Adrenal gland (tissue), 12 donors: ENCODE measurements around the gene NAA38. TPM values are rescaled to one million over a fixed set of nuclear protein-coding genes. Genes with fewer than 3 reads are reported as not detected.
A peak's percentile ranks its signal among the peaks of the same experiment; 100 is the strongest.

Experiments
- DNase-seq, 7 donors: peaks; one replicate each; pipeline ENCODE4 v3.0.0-alpha.2; 2019 to 2020
- H3K27ac ChIP-seq, 5 donors: fragments of 200-600 bp; sonication (generic) in 4 of 5; 1 replicate in 3 of 5; 2 replicates in 2 of 5; pipeline versions ENCODE4 v1.5.1 to v1.8.0; 2016 to 2020; ENCODE audit warnings: mild to moderate bottlenecking in 1 of 5
- H3K27me3 ChIP-seq: fragments of 200-600 bp; 2 replicates; pipeline ENCODE4 v1.8.0; 2021
- H3K36me3 ChIP-seq, 2 donors: fragments of 200-600 bp; replicated peaks in 1 of 2; 1 replicate in 1 of 2; 2 replicates in 1 of 2; pipeline versions ENCODE4 v1.5.1 to v1.8.0; 2018 to 2022
- H3K4me1 ChIP-seq, 2 donors: fragments of 200-600 bp; replicated peaks in 1 of 2; 1 replicate in 1 of 2; 2 replicates in 1 of 2; pipeline versions ENCODE4 v1.5.1 to v1.8.0; 2018 to 2021
- H3K4me3 ChIP-seq, 4 donors: fragments of 200-600 bp; sonication (generic) in 3 of 4; one replicate each; pipeline ENCODE4 v1.5.1; 2016 to 2018
- H3K9me3 ChIP-seq, 3 donors: fragments of 200-600 bp; sonication (generic) in 1 of 3; replicated peaks in 1 of 3; 1 replicate in 2 of 3; 2 replicates in 1 of 3; pipeline versions ENCODE4 v1.5.1 to v1.8.0; 2016 to 2021
- POLR2A ChIP-seq, 2 donors: fragments of 450-650 bp; IDR thresholded peaks; one replicate each; pipeline ENCODE4 v1.6.1; 2017; ENCODE audit warnings: antibody characterized with exemption in 2 of 2, mild to moderate bottlenecking in 2 of 2, moderate library complexity in 1 of 2
- WGBS, 4 donors: extraction: QIAGEN DNeasy Blood & Tissue Kit in 2 of 4; methylation state at CpG; one replicate each; pipeline versions ENCODE4 v1.1.5 to v1.1.7; 2013 to 2017; 5-methylcytosine and 5-hydroxymethylcytosine counted together
- intact Hi-C, 2 donors: fragments of 100-400 bp; cut with DNase I; formaldehyde crosslinking; loops; one replicate each; pipeline versions ENCODE4 v1.14.1 to v1.15.0; 2022 to 2023
- polyA plus RNA-seq, 3 donors: library from polyadenylated mRNA; stranded (reverse); fragments of 200-250 nt in 2 of 3; fragments of 350-450 nt in 1 of 3; fragmentation: Illumina TruSeq in 1 of 3; extraction: RNeasy Lipid Tissue Mini Kit (QIAGEN cat#74804) in 1 of 3; gene quantifications; one replicate each; pipeline ENCODE4 v1.2.3, GENCODE V29; 2013 to 2014
- total RNA-seq, 9 donors: library from RNA; depleted of rRNA in 4 of 9; stranded (reverse); fragments of >200 nt in 4 of 9; fragments of 120-200 nt in 1 of 9; fragmentation: NEBNext Ultra II Directional in 1 of 9; extraction: Animal tissue kit (Norgen Biotek cat#: 25700) in 1 of 9; gene quantifications; one replicate each; pipeline versions ENCODE4 v1.1.0 to v1.2.4, GENCODE V29; 2013 to 2023
- TF ChIP-seq, protein P1 (sequence below), 6 experiments: fragments of 450-650 bp in 4 of 6; fragments of 200-600 bp in 2 of 6; sonication (generic) in 1 of 6; IDR thresholded peaks; 1 replicate in 5 of 6; 2 replicates in 1 of 6; pipeline versions ENCODE4 v1.5.1 to v1.8.0; 2016 to 2021; ENCODE audit warnings: antibody characterized with exemption in 6 of 6, mild to moderate bottlenecking in 2 of 6, moderate library complexity in 1 of 6
- donor health status: healthy with polysubstance abuse.
- donor health status: Bipolar disorder and iron deficiency.
- donor health status: DM: yes; HTN: yes; CAD: no.
- donor health status: DM: no; HTN: no; CAD: no.
- donor health status: DM: no; HTN: no; CAD: no.
- donor health status: DM: yes; HTN: yes; CAD: no.

NAA38 gene
- total and polyA plus RNA-seq, 12 donors: 34.5 to 424 (median 128) TPM

DNA sequence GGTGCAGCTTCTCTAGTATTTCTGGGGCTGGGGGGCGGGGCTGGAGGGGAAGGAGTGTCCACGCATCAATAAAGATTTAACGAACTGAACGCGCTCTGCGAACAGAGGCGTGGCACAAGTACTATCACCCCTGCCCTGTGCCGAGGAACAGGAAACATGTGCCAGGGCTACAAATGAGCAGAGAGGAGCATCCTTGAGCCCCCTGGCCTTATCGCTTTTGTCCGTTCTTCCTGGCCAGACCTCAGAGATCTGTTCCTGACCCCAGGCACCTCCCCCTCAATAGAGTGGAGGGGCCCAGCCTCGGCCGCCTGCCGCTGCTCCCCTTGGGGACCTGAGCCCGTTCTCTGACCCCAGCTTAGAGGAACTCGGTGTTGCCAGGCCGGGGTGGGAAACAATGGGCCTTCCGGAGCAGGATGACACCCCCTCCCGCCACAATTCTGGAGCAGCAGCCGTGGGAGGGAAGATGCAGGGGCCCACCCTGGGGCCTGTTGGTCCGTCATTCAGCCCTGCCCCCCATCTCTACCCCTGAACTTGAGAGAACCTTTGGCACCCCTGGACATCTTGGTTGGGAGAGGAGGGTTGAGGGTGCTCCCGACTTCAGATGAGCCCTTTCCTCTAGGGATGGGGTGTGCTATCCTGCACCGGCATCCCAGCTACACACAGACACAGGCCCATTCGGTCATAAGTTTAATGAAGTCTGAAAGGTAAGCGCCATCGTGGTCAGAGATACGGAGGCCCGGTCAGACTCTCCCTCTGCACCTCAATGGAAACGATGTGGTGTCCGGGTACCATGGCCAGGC, 1.1 kb downstream of the NAA38 start:
- H3K36me3 ChIP-seq: peaks cover 0 to 37% of the 10 kb centered on the region in 2 donors
- peak overlapping the region in 3 of 4 donors; percentile 20 to 58 (median 39) for H3K4me3 ChIP-seq
- WGBS, 4 donors: 3 to 5% (median 4%) methylated on average over 22 to 29 of the region's 29 CpGs
- peak; percentile 56 to 86 (median 70) for DNase-seq
- peaks cover 23 to 42% of the 10 kb centered on the region in 2 donors for H3K4me1 ChIP-seq
- no peaks in the 10 kb centered on the region for H3K9me3 ChIP-seq
- no peaks in the 10 kb centered on the region for H3K27me3 ChIP-seq
- peak overlapping the region; percentile 75 to 91 (median 88) for H3K27ac ChIP-seq
- no peak for TF ChIP-seq POLR2A (IDR thresholded peaks at IDR 0.05)
- TF ChIP-seq, protein P1, sequence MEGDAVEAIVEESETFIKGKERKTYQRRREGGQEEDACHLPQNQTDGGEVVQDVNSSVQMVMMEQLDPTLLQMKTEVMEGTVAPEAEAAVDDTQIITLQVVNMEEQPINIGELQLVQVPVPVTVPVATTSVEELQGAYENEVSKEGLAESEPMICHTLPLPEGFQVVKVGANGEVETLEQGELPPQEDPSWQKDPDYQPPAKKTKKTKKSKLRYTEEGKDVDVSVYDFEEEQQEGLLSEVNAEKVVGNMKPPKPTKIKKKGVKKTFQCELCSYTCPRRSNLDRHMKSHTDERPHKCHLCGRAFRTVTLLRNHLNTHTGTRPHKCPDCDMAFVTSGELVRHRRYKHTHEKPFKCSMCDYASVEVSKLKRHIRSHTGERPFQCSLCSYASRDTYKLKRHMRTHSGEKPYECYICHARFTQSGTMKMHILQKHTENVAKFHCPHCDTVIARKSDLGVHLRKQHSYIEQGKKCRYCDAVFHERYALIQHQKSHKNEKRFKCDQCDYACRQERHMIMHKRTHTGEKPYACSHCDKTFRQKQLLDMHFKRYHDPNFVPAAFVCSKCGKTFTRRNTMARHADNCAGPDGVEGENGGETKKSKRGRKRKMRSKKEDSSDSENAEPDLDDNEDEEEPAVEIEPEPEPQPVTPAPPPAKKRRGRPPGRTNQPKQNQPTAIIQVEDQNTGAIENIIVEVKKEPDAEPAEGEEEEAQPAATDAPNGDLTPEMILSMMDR (IDR thresholded peaks at IDR 0.05): no peak
- intact Hi-C loops: loop anchor here in 1 of 2 donors (5.0 kb wide), 1 partner anchor 34 kb away; no protein-coding TSS in a partner anchor

DNA sequence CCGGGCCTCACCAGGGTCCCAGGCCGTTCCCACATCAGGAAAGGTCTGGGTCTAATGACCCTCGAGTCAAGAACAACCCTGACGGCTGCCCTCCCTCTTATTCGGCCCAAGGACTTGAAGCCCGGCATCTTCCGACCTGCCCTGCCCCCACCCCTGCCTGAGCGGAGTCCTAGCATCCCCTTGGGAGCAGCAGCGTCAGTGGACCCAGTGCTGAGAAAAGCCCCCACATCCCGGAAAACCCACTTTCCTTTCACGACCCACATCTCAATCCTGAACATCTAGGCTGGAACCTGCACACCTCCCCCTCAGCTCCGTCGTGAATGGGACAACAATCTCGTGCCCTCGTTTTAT, 1.7 kb downstream of the NAA38 start:
- peak; percentile 19 to 34 for TF ChIP-seq POLR2A (IDR thresholded peaks at IDR 0.05)
- TF ChIP-seq, protein P1 (IDR thresholded peaks at IDR 0.05): peak in 1 of 6 experiments; percentile 1
- peak overlapping the region in 1 of 4 donors; percentile 58 for H3K4me3 ChIP-seq
- H3K27me3 ChIP-seq: no peaks in the 10 kb centered on the region
- 4 to 19% (median 11%) methylated on average over 10 to 15 of the region's 15 CpGs for WGBS, 4 donors
- peak in 5 of 7 donors; percentile 46 to 78 (median 57) for DNase-seq
- peaks cover 23 to 44% of the 10 kb centered on the region in 2 donors for H3K4me1 ChIP-seq
- peak overlapping the region in 4 of 5 donors; percentile 63 to 91 (median 82) for H3K27ac ChIP-seq
- no peaks in the 10 kb centered on the region for H3K9me3 ChIP-seq
- H3K36me3 ChIP-seq: peaks cover 0 to 38% of the 10 kb centered on the region in 2 donors
- intact Hi-C loops: loop anchor here in 1 of 2 donors (5.0 kb wide), 1 partner anchor 33 kb away; no protein-coding TSS in a partner anchor

DNA sequence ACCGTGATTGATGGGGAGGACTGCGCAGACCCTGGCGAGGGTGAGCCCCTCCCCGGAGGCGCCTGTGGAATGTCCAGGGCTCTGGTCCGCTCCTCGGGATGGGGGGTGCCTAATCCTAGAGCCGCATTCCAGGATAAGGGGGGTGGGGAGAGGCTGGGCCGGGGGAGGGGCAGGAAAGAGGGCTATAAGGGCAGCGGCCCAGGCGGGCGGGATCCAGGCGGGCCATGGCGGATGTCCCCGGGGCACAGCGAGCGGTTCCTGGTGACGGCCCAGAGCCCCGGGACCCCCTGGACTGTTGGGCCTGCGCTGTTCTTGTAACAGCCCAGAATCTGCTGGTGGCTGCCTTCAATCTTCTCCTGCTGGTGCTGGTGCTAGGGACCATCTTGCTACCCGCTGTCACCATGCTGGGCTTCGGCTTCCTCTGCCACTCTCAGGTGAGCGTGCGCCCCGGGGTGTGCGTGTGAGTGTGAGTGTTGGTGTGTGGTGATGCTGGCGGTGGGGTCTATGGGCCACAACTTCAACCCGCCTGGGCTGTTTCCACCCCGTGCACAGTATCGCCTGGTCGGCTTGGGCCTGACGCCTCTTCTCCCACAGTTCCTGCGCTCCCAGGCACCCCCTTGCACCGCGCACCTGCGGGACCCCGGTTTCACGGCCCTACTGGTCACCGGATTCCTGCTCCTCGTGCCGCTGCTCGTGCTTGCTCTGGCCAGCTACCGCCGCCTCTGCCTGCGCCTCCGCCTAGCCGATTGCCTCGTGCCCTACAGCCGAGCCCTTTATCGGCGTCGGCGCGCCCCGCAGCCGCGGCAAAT, 2.3 kb downstream of the NAA38 start, which contains the start of gene TMEM88:
TMEM88 (plus strand) TSS at position 216 of the 809 bp plus-strand sequence; CDS start at position 225, 9 bp downstream.
- peak within 1 kb of the TSS in 1 of 4 donors; percentile 58 for H3K4me3 ChIP-seq
- 45 to 54% (median 50%) methylated on average over 20 to 57 of the region's 57 CpGs for WGBS, 4 donors
- no peaks in the 10 kb centered on the region for H3K9me3 ChIP-seq
- intact Hi-C loops: loop anchor here (5.0 kb wide), 2 partner anchors 33 to 132 kb away; no protein-coding TSS in a partner anchor
- TF ChIP-seq POLR2A (IDR thresholded peaks at IDR 0.05): peak in 1 of 2 donors; percentile 16
- TF ChIP-seq, protein P1 (IDR thresholded peaks at IDR 0.05): no peak
- peak in 6 of 7 donors; percentile 26 to 74 (median 48) for DNase-seq
- H3K27ac ChIP-seq: peak within 1 kb of the TSS in 4 of 5 donors; percentile 63 to 91 (median 82)
- peaks cover 24 to 50% of the 10 kb centered on the region in 2 donors for H3K4me1 ChIP-seq
- H3K27me3 ChIP-seq: no peaks in the 10 kb centered on the region
- peaks cover 0 to 42% of the 10 kb centered on the region in 2 donors for H3K36me3 ChIP-seq
